Tibial nerve (tissue), 4 donors: ENCODE measurements around the gene DCDC2C.

Experiments
- EP300 ChIP-seq, 2 donors: sonication (generic); formaldehyde crosslinking; IDR thresholded peaks; one replicate each; pipeline ENCODE4 v1.6.1; 2017; ENCODE audit warnings: antibody characterized with exemption in 2 of 2, mild to moderate bottlenecking in 1 of 2
- POLR2A ChIP-seq, 2 donors: fragments of 450-650 bp; IDR thresholded peaks; one replicate each; pipeline ENCODE4 v1.6.1; 2017; ENCODE audit warnings: antibody characterized with exemption in 2 of 2, mild to moderate bottlenecking in 2 of 2, moderate library complexity in 2 of 2
- TF ChIP-seq, protein P1 (sequence below), 5 experiments: fragments of 200-600 bp in 3 of 5; fragments of 450-650 bp in 2 of 5; sonication (generic) in 3 of 5; IDR thresholded peaks; one replicate each; pipeline ENCODE4 v1.5.1; 2016 to 2019; ENCODE audit warnings: antibody characterized with exemption in 5 of 5, mild to moderate bottlenecking in 3 of 5, moderate library complexity in 2 of 5

DNA sequence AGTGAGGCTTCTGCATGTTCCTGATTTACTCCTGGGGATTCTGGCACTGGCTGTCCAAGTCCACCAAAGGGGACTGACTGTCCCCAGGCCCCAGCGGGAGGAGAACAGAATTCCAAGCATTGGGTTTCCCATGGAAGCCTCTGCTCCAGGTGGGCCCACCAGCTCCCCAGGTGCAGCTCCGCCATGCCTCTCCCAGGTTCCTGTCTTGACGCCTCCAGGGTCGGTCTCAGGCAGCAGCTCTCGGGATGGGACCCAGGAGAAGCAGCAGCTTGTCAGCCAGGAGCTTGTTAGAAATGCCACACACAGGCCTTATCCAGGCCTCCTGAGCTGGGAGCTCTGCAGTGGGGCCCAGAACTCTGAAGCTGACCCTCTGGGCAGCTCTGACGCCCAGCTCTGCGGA is 47.9 kb downstream of the DCDC2C start:
- TF ChIP-seq POLR2A (IDR thresholded peaks at IDR 0.05) (no peak), EP300 (IDR thresholded peaks at IDR 0.05) (no peak)
- TF ChIP-seq, protein P1, sequence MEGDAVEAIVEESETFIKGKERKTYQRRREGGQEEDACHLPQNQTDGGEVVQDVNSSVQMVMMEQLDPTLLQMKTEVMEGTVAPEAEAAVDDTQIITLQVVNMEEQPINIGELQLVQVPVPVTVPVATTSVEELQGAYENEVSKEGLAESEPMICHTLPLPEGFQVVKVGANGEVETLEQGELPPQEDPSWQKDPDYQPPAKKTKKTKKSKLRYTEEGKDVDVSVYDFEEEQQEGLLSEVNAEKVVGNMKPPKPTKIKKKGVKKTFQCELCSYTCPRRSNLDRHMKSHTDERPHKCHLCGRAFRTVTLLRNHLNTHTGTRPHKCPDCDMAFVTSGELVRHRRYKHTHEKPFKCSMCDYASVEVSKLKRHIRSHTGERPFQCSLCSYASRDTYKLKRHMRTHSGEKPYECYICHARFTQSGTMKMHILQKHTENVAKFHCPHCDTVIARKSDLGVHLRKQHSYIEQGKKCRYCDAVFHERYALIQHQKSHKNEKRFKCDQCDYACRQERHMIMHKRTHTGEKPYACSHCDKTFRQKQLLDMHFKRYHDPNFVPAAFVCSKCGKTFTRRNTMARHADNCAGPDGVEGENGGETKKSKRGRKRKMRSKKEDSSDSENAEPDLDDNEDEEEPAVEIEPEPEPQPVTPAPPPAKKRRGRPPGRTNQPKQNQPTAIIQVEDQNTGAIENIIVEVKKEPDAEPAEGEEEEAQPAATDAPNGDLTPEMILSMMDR (IDR thresholded peaks at IDR 0.05), result no peak
